ENCODE measurements around the gene SLC16A13.
"Not testable (repeated sequence)": the region's sequence is repeated elsewhere in the genome, so short reads cannot be mapped to it uniquely, and the experiment has no call there.

SLC16A13 gene

DNA sequence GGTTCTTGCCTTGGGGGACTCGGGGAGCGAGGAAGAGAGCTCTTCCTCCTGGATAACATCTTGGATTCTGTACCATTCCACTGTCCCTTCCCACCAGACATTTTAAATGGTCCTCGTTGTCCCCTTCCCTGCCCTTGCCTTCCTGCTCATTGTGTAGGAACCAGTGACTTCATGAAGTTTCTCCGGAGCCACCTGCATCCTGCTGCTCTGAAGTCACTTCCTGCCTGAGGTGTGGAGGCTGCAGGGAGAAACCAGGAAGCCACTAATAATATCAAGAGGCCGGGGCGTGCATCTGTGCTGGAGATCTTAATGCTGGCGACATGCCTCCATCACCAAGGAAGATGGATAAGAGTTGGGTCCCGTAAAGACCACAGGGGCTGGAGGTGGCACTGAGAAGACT lies 6.2 kb upstream of the SLC16A13 start:
- DNase-seq (ENCODE audit: low spot score) = no peak

DNA sequence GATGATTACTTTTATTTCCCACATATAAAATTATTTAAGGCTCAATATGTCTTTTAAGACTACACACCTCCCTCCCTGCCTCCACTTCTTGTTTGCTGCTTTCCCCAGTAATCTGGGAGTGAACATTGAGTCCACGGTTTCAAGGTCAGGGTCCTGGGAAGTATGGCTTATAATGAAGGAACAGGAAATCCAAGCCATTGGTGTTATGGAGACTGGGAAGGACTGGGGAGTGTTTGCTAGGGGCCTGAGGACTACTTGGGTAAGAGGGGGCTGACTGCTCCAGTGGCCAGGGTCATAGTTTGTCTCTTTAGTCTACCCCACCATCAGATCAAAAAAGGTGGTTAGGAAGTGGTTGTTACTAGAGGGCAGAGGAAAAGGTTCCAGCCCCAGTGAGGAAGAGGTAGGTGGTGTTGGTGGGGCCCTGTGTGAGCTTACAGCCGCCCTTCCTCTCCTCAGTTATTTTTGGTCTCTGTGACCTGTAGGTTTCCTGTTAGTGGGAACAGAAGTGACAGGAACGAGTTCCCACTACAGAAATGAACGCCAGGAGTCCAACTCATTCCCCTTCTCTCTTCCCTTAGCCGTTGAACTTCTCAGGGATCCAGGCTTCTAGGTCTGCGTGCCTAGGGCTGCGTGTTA lies 742 bp upstream of the SLC16A13 start:
- no peak for DNase-seq (ENCODE audit: low spot score)

DNA sequence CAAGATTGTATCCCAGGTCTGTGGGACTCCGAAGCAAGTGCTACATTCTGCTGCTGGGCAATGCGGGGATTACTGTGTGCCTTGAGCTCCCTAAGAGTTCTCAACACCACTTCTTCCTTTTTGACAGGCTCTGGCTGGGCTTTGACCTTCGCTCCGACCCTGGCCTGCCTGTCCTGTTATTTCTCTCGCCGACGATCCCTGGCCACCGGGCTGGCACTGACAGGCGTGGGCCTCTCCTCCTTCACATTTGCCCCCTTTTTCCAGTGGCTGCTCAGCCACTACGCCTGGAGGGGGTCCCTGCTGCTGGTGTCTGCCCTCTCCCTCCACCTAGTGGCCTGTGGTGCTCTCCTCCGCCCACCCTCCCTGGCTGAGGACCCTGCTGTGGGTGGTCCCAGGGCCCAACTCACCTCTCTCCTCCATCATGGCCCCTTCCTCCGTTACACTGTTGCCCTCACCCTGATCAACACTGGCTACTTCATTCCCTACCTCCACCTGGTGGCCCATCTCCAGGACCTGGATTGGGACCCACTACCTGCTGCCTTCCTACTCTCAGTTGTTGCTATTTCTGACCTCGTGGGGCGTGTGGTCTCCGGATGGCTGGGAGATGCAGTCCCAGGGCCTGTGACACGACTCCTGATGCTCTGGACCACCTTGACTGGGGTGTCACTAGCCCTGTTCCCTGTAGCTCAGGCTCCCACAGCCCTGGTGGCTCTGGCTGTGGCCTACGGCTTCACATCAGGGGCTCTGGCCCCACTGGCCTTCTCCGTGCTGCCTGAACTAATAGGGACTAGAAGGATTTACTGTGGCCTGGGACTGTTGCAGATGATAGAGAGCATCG lies 2.4 kb downstream of the SLC16A13 start:
- no peak for DNase-seq (ENCODE audit: low spot score)

DNA sequence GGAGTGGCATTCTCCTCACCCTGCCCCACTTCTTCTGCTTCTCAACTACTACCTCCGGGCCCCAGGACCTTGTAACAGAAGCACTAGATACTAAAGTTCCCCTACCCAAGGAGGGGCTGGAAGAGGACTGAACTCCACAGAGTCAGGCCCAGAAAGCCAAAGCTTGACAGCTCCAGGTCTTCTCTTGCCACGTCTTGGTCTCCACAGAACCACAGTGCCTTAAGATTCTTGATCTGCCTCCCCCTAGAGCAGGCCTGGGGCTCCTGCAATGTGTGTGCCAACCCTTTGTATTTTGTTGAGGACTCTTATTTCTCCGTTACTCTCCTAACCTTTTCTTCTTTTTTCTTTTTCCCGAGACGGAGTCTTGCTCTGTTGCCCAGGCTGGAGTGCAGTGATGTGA lies 4.0 kb downstream of the SLC16A13 start:
- DNase-seq (ENCODE audit: low spot score) = no peak

DNA sequence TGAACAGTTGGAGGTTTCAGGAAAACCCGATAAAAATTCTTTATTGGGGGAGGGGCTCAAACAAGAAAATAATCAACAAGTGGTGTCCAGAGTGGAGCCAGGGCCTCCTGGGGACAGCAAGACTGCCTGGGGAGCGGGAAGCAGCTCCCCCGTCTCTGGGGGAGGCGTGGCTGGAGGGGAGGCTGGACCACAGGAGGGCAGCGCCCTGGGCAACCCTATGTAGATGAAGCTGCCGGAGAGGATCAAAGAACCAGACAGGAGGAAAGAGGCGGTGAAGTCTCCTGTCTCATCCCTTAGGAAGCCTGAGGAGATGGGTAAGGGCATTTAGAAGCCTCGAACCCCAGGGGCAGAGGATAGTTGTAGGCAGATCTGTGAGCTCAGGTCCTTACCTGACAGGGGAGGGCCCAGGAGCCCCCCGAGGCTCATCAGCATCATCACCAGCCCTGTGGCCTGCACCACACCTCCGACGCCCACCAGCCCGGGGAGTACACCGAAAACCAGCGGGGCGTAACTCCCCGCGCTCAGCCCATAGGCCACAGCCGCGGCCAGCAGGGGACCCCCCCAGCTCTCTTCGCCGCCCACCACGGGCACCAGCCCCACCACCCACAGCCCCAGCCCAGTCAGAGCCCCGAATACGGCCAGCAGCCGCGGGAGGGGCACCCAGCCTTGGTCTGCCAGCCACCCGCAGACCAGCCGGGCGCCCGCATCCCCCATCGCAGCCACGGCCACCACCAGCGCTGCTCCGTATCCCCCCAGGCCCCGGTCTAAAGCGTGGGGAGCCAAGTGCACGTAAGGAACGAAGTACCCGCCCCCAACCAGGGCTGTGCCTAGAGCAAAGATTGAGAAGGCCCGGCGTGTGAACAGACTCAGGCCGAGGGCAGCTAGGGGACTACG lies 6.0 kb downstream of the SLC16A13 start:
- no peak for DNase-seq (ENCODE audit: low spot score)

DNA sequence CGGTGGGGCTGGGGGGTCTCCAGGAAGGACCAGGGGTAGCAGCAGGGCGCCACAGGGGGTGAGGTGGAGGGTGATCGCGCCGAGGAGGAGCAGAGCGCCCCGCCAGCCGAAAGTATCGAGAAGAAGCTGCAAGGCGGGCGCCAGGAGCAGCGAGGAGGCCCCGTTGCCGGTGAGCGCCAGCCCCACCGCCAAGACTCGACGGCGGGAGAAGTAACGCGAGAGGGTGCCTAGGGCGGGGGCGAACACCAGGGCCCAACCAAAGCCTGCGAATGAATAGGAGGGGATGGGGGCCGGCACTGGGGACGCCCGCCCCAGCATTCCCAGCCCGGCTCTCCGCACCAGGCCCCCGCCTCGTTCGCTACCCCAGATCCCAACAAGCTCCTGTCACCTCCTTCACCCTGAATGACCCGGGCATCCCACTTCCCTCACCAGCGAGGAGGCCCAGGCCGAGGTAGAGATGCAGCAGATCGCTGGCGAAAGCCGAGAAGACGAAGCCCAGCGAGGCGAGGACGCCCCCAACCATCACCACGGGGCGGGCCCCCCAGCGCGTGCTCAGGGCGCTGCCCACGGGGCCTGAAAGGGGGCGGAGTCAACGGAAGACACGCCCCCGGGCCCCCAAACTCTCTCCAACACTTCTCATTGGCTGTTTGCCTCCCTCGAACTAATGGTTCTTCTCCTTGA lies 6.8 kb downstream of the SLC16A13 start:
- DNase-seq (ENCODE audit: low spot score) = no peak

DNA sequence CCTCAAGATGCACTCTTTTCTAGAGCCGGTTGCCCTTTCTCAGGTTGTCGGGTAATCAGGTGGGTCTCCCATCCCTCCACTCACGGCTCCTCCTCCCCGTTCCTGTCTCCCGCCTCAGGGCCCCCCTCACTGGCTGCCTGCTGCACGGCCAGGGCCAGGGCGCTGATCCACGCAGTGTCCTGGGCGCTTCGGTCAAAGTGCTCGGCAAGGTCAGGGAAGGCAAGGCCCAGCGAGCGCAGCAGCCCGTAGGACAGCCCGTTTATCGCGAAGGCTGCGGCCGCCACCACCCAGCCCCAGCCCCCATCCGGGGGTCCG lies 7.3 kb downstream of the SLC16A13 start:
- no peak for DNase-seq (ENCODE audit: low spot score)

DNA sequence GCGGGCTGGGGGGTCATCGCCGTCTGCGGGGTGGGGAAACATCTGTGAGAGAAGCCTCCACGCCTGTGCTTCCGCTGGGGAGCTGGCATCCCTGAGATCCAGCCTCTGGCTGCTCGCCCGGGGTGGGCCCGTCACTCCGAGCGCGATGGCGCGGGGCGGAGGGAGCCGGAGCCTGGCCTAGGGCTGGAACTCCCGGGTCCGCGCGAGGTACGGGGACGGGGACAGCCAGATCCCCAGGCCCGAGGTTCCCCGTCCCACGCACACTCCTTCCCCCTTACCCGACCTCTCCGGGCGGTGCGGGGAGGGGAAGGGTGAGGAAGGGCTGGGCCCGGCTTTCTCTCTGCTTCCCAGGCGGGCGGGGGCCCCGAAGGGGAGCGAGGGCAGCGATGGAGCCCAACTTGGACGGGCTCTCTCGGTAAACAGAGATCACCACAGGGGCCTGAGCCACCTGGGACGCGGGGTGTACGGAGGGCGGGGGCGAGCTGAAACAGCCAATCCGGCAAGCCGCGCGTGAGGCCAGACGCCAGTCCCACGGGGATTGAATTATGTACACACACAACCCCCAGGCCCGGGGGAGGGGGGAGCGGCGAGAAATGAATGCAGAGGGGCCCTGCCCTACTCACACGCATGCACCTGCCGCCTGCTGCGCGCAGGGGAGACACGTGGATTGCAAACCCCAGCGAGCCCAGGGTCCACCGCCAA lies 7.8 kb downstream of the SLC16A13 start, which contains the start of gene SLC16A11:
SLC16A11 (minus strand) TSS at position 596 of the 702 bp plus-strand sequence; CDS start at position 17, 579 bp downstream.
- peak; percentile 60 for DNase-seq (ENCODE audit: low spot score)

DNA sequence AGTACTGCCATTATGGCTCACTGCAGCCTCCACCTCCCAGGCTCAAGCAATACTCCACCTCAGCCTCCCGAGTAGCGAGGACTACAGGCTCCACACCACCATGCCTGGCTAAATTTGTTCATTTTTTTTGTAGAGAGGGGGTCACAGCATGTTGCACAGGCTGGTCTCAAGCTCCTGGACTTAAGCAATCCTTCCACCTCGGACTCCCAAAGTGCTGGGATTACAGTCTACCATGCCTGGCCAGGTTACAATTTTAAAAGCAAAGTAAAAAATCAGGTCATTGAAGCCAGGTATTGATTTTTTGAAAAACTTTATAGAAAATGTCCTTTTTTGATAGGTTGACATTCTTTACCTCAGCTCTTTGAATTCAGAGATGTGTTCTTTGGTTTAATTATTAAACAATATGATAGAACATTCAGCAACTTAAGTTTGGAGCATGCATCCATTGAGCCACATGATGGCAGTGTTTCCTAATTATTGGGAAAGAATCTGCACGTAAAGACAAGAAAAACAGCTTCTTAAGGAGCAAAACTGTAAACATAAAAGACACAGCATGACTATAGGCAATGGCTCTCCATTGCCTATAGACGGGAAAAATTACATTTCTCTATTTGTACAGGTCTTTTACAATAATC lies 9.8 kb downstream of the SLC16A13 start:
- peak; percentile 54 for DNase-seq (ENCODE audit: low spot score)

DNA sequence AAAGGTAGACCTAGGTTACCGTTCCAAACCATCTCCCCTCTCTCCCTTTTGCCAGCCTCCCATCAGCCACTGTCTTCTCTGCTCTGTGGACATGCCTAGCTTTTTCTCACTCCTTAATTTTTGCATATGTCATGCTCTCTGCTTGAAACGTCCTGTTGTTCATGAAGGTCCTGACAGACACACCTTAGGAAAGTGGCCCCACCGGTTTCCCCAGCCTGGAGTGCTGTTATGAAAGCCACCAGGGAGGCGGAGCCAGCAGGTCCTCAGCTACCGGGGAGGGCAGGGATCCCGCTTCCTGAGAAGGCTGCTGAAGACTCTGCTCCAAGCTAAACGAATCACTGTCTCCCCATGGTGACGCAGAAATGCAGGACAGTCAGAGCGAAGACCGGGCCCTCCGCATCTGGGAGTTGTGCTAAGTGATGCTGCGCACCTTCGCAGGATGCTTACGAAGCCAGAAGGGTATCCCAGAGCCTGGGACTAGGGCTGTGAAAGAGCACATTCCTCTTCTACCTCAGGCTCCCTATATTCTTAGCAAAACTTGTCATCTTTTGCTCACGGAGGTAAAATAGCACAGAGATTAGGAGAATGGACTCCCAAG lies 10.4 kb downstream of the SLC16A13 start:
- DNase-seq (ENCODE audit: low spot score) = no peak

DNA sequence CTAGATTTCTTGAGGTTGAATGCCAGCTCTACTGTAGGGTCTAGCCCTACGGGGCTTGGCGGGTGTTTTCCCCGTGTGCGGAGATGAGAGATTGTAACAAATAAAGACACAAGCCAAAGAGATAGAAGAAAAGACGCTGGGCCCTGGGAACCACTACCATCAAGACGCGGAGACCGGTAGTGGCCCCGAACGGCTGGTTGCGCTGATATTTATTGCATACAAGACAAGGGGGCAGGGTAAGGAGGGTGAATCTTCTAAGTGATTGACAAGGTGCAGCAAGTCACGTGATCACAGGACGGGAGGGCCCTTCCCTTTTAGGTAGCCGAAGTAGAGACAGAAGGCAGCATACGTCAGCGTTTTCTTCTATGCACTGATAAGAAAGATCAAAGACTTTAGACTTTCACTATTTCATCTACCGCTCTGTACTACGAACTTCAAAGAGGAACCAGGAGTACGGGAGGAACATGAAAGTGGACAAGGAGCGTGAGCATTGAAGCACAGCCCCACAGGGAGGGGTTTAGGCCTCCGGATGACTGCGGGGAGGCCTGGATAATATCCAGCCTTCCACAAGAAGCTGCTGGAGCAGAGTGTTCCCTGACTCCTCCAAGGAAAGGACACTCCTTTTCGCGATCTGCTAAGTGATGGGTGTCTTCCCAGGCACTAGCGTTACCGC lies 11.0 kb downstream of the SLC16A13 start:
- not testable (repeated sequence) for DNase-seq (ENCODE audit: low spot score)

DNA sequence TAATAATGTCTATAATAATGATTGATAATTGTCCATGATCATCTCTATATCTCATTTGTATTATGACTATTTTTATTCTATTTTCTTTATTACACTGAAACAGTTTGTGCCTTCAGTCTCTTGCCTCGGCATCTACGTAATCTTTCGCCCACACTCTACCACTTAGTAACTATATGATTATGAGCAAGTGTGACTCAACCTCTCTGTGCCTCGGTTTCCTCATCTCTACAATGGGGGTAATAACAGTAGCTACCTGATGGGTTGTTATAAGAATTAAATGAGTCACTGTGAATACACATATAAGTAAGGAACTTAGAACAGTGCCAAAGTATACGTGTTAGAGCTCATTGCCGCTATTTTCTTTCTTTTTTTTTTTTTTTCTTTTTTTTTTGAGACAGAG lies 11.8 kb downstream of the SLC16A13 start:
- no peak for DNase-seq (ENCODE audit: low spot score)

DNA sequence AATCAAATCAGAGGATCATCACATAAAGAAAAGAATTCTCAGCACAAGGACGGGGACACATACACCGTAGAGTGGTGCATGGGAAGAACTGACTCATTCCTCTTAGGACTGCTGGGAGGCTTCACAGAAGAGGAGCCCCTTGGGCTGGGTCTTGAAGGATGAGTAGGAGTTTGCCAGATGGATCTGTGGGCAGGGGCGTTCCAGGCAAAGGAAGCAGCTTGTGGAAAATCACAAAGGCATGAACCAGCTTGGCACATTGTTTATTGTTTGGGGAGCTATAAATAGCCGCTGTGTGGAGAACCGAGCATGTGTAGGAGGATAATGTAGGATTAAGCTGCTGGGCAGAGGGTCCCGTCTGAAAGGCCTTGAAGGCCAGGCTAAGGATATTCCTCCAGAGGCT lies 13.2 kb downstream of the SLC16A13 start:
- no peak for DNase-seq (ENCODE audit: low spot score)

DNA sequence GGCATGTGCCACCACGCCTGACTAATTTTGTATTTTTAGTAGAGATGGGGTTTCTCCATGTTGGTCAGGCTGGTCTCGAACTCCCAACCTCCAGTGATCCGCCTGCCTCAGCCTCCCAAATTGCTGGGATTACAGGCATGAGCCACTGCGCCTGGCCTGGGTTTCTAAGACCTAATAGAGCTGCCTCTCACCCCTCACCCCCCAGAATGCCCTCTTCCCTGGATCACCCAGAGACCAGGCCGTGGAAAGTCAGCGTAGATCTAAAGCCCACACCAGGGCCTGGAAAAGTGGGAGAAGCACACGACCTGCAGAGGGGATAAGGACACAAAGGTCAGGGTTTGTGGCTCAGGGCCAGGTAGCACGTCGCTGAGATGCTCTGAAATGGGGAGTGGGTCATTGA lies 14.8 kb downstream of the SLC16A13 start:
- not testable (repeated sequence) for DNase-seq (ENCODE audit: low spot score)

DNA sequence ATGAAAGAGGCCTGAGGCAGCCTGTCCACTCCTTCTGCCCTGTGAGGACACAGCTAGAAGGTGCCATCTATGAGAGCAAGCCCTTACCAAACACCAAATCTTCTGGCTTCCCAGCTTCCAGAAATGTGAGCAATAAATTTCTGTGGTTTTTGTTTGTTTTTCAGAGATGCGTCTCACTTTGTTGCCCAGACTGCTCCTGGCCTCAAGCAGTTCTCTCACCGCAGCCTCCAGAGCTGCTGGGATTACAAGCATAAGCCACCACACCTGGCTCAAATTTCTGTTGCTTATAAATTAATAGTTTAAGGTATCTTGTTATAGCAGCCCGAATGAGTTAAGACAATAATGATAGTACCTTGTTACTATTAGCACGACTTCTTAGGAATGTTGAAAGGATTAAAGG lies 20.6 kb downstream of the SLC16A13 start:
- no peak for DNase-seq (ENCODE audit: low spot score)

DNA sequence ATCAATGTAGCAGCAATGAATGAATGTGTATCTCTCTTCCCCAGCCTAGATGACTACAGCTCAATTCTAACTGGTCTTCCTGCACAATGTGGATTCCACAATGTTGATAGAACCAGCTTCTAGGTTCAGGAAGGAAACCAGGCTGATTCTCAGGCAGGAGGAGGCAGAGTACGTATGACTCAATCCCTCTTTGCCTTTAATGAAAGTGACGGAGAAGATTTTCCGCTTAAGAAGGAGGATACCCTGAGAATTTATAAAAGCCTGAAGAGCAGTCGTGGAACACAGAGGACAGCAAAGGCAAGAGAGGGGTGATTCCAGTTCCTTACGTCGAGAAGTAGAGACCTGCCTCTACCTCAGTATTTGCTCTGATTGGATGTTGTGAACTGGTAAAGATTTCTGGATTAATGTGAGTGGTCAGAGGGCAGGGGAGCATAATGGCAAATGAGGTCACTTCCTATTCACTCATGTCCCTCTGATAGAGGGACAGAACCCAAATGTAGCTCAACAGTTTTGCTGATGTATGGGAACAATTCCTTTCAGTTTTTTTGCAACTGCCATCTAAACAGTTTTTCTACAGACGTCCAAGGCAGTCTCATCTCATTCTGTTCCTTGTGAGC lies 23.1 kb downstream of the SLC16A13 start:
- DNase-seq (ENCODE audit: low spot score) = no peak

DNA sequence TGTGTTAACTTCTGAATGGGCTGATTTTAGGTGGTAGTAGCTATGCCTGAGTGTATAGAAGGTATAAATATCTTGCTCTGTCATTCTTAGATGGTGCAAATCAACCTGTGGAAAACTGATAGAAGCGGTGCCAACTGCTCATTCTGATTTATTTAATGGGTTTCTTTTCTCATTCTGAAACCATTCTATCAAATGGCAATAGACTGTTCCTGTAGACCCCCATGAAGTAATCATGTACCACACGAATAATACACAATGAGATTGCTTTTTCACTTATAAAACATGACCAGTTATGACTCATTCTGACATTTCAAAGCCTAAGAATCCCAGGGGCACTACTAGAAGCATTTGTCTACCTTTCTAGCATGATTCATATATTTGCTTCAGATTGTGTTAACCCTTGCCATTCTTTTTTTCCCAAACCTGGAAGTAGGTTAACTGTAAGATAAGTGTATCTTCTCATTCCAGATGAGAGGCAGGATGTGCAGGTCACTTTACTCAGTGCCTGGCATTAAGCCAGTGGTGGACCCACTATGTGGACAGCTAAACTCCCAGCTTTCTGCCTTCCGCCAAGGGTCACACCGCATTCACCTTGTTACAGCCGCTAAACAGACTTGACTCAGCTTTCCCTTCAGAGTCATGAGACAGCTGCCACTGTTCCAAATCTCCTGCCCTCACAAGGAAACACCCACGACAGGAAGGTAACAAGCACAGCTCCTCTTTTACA lies 24.5 kb downstream of the SLC16A13 start:
- no peak for DNase-seq (ENCODE audit: low spot score)

DNA sequence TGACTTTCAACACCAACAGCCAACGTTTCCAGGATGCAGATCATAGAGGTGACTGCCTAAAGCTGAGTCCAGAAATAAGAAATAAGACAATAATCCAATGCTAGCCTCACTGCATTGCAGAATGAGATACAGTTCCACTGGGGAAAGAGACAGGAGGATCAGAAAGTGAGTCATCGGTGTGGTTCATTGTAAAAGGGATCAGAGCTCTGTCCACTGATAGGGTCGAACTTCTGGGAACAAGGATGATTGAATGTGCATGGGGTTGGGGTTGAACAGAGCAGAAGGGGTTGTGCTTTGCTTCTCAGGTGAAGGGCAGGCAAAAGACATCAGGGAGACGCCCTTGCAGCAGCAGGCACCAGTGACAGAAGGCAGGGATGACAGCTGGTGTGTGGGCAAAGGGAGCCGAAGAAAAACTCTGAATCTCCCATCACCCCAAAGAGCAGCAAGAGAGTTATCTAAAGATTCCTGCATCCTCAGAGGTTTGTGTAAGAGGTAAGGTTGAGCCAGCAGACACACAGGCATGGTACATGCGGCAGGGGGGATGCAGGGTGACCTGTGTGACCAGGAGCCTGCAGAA lies 27.8 kb downstream of the SLC16A13 start:
- DNase-seq (ENCODE audit: low spot score) = no peak

Measured in AG20443 (cell line).